ENCODE measurements around the gene ELAPOR1.
"Not testable (repeated sequence)": the region's sequence is repeated elsewhere in the genome, so short reads cannot be mapped to it uniquely, and the experiment has no call there.

ELAPOR1 gene

GRCh38 chr1:109136766-109137165 is 22.9 kb downstream of the ELAPOR1 start:
- ATAC-seq (replicated peaks): no peak
- Mint-ChIP-seq H3K4me3 (no peak overlapping the region), H3K9me3 (no peaks in the 10 kb centered on the region), H3K27me3 (no peaks in the 10 kb centered on the region), H3K36me3 (no peaks in the 10 kb centered on the region), H3K4me1 (peaks cover 17 to 19% of the 10 kb centered on the region in 2 donors), H3K27ac (no peak overlapping the region)
- DNase-seq: no peak

DNA sequence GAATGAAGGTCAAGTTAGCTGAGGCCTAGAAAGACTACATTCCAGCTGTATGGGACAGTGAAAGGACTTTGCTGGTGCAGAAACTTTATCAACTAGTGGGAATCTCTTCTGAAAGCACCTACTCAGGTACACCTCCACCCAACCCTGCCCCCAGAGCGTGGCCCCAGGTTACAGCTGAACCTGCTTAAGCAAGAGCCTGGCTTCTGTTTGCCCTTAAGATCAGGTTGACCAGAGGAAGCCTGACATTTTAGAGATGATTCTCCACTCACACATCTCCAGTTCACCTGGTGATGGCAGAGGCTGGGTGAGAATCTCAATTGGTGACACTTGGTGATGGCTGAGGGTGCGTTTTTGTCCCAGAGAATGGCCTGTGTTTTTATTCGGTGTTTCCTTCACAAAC is 24.0 kb downstream of the ELAPOR1 start:
- no peak overlapping the region for H3K27ac Mint-ChIP-seq
- H3K27me3 Mint-ChIP-seq: peaks cover 0 to 4% of the 10 kb centered on the region in 2 donors
- no peaks in the 10 kb centered on the region for H3K36me3 Mint-ChIP-seq
- DNase-seq (no peak), ATAC-seq (replicated peaks) (no peak)
- H3K9me3 Mint-ChIP-seq: no peaks in the 10 kb centered on the region
- H3K4me3 Mint-ChIP-seq: no peak overlapping the region
- peaks cover 17 to 18% of the 10 kb centered on the region in 2 donors for H3K4me1 Mint-ChIP-seq

DNA sequence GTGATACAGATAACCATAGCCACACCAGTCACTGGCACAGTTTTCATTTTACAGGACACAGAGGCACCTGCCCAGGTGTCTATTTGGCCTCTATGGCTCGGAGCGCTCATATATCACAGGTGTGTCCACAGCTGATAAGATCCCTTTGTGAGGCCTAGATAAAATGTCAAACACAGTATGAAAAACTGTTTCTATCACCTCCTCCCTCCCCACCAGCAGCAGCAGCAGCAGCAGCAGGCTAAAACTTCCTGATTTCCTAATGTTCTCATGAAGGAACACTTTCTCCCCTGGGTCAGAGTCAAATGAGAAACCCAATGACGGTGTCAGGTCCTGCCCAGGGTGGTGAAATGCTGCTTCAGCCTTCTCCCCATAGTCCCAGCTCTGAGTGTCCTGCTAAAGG is 24.4 kb downstream of the ELAPOR1 start:
- Mint-ChIP-seq H3K27me3 (peaks cover 0 to 4% of the 10 kb centered on the region in 2 donors), H3K4me1 (peaks cover 14 to 17% of the 10 kb centered on the region in 2 donors), H3K9me3 (no peaks in the 10 kb centered on the region), H3K4me3 (no peak overlapping the region), H3K27ac (no peak overlapping the region), H3K36me3 (no peaks in the 10 kb centered on the region)
- DNase-seq: no peak
- ATAC-seq (replicated peaks): no peak

DNA sequence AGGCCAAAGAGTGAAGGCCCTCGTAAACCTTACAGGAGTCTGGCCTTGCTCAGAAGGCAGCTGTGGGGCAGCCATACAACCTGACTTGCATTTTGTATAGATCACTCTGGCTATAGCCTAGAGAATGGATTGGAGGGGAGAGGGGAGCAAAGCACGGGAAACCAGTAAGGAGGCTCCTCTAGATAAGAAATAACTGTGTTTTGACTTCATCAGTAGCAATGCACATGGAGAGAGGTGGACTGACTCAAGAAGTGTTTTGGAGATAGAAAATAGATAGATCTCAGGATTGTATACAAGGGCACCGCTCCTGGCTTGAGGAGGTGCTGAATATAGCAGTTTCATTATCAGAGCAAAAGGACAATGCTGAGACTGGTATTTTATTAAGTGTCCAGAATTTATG is 26.5 kb downstream of the ELAPOR1 start:
- ATAC-seq (replicated peaks) (no peak), DNase-seq (no peak)
- H3K4me1 Mint-ChIP-seq: peaks cover 0 to 3% of the 10 kb centered on the region in 2 donors
- H3K27ac Mint-ChIP-seq: no peak overlapping the region
- H3K27me3 Mint-ChIP-seq: peaks cover 0 to 4% of the 10 kb centered on the region in 2 donors
- H3K4me3 Mint-ChIP-seq: no peak overlapping the region
- H3K9me3 Mint-ChIP-seq: no peaks in the 10 kb centered on the region
- no peaks in the 10 kb centered on the region for H3K36me3 Mint-ChIP-seq

DNA sequence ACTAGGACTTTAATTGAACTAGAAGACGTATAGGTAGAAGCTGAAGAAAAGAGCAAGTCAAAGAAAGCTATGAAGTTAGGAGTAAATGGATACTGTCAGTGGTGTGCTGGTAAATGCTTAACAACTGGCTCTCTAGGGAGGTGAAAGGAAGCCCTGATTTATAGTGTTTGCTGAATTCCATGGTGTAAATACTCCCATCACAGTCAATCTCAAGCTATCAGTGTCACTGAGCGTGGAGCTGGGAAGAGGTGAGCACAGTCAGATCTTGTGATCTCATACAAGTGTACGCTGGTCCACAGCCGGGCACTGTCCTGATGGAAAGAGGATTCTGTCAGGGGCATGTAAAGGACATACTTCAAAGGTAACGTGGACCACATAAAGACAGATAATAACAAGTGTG is 28.3 kb downstream of the ELAPOR1 start:
- Mint-ChIP-seq H3K4me1 (no peaks in the 10 kb centered on the region), H3K27me3 (peaks cover 0 to 4% of the 10 kb centered on the region in 2 donors), H3K27ac (no peak overlapping the region), H3K36me3 (no peaks in the 10 kb centered on the region), H3K4me3 (no peak overlapping the region), H3K9me3 (no peaks in the 10 kb centered on the region)
- no peak for DNase-seq
- no peak for ATAC-seq (replicated peaks)

DNA sequence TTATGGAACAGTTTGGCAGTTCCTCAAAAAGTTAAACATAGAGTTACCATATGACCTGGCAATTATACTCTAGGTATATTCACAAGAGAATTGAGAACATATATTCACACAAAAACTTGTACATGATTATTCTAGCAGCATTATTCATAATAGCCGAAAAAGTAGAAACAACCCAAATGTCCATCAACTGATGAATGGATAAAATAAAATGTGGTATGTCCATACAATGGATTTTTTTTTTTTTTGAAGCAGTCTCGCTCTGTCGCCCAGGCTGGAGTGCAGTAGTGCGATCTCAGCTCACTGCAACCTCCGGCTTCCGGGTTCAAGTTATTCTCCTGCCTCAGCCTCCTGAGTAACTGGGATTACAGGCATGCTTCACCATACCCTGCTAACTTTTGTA is 28.8 kb downstream of the ELAPOR1 start:
- ATAC-seq (replicated peaks); H3K4me3 Mint-ChIP-seq: not testable (repeated sequence)

GRCh38 chr1:109148987-109149561 is 35.2 kb downstream of the ELAPOR1 start:
- Mint-ChIP-seq H3K4me1 (no peaks in the 10 kb centered on the region), H3K4me3 (no peak overlapping the region), H3K27ac (no peak overlapping the region), H3K36me3 (no peaks in the 10 kb centered on the region), H3K9me3 (no peaks in the 10 kb centered on the region), H3K27me3 (no peaks in the 10 kb centered on the region)
- no peak for DNase-seq
- no peak for ATAC-seq (replicated peaks)

More for the DNA sequence above, 28.8 kb downstream of the ELAPOR1 start:
- H3K9me3 Mint-ChIP-seq, DNase-seq, H3K27me3 Mint-ChIP-seq, H3K27ac Mint-ChIP-seq, H3K36me3 Mint-ChIP-seq, H3K4me1 Mint-ChIP-seq: not testable (repeated sequence)

- Mint-ChIP-seq H3K27me3 (no peaks in the 10 kb centered on the region), H3K36me3 (no peaks in the 10 kb centered on the region), H3K9me3 (no peaks in the 10 kb centered on the region), H3K4me3 (no peak overlapping the region), H3K4me1 (peaks cover 6 to 7% of the 10 kb centered on the region in 2 donors), H3K27ac (no peak overlapping the region)
- DNase-seq: no peak
- no peak for ATAC-seq (replicated peaks)
These were observed 36.1 kb downstream of the ELAPOR1 start for GRCh38 chr1:109149874-109150601.

DNA sequence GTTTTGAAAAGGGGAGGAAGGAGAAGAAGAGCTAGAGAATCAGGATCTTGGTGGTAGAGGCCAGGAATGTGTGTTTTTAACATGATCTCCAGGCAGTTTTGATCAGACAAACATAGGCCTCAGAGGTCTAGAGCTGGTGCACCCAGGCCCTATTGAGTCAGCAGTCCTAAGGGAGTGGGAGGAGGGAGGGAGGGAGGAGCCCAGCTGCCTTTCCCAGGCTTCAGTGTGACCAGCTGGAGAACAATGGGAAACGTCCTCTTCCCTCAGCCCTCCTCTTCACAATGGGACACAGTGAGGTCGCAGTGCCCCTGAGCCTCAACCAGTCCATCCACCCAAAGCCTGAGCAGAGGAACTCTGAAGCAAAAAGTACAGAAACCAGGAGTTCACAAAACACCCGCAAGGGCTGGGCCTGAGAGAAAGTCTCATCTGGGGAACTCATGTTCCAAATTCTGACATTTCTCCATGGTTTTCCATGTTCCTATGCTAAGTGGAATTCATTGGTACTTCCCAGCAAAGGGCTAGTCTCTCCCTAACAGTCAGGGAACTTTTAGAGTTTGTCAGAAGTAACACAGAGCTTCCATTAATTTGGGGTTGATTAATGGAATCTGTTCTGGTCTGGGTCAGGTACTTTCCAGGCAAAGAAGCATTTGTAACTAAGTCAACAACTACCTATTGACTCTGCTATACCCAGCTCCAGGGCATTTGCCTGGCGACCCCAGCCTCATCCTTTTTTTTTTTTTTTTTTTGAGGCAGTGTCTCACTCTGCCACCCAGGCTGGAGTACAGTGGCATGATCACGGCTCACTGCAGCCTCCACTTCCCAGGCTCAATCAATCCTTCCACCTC is 37.5 kb downstream of the ELAPOR1 start:
- H3K36me3 Mint-ChIP-seq: no peaks in the 10 kb centered on the region
- no peak for ATAC-seq (replicated peaks)
- H3K9me3 Mint-ChIP-seq: no peaks in the 10 kb centered on the region
- DNase-seq: no peak
- H3K4me1 Mint-ChIP-seq: peaks cover 6 to 7% of the 10 kb centered on the region in 2 donors
- H3K4me3 Mint-ChIP-seq: no peak overlapping the region
- no peak overlapping the region for H3K27ac Mint-ChIP-seq
- H3K27me3 Mint-ChIP-seq: no peaks in the 10 kb centered on the region

DNA sequence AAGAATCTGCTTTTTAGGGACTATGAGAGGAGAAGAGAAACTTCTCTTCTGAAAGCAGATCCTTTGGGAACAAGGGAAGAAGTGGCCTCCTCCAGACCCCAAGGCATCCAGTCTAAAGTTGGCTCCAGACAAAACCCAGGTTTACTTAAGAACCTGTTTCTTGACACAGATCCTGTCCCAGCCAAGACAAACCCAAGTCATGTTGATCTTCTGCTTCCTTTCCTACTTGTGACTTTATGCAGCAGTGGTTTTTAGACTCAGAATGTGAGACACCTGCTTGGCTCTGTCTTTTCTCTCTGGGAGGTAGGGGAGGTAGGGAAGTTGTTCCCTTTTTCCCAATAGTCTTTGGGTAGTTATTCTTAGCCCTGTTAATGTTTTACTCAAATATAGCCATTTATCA is 38.3 kb downstream of the ELAPOR1 start:
- no peak for ATAC-seq (replicated peaks)
- peaks cover 6 to 7% of the 10 kb centered on the region in 2 donors for H3K4me1 Mint-ChIP-seq
- H3K4me3 Mint-ChIP-seq: no peak overlapping the region
- DNase-seq: no peak
- H3K36me3 Mint-ChIP-seq: no peaks in the 10 kb centered on the region
- no peaks in the 10 kb centered on the region for H3K27me3 Mint-ChIP-seq
- no peaks in the 10 kb centered on the region for H3K9me3 Mint-ChIP-seq
- H3K27ac Mint-ChIP-seq: no peak overlapping the region

GRCh38 chr1:109156916-109157385 is 43.0 kb downstream of the ELAPOR1 start:
- Mint-ChIP-seq H3K9me3 (no peaks in the 10 kb centered on the region), H3K36me3 (no peaks in the 10 kb centered on the region), H3K4me1 (peaks cover 8 to 10% of the 10 kb centered on the region in 2 donors), H3K4me3 (no peak overlapping the region), H3K27me3 (peaks cover 3 to 6% of the 10 kb centered on the region in 2 donors), H3K27ac (no peak overlapping the region)
- DNase-seq (no peak), ATAC-seq (replicated peaks) (no peak)

DNA sequence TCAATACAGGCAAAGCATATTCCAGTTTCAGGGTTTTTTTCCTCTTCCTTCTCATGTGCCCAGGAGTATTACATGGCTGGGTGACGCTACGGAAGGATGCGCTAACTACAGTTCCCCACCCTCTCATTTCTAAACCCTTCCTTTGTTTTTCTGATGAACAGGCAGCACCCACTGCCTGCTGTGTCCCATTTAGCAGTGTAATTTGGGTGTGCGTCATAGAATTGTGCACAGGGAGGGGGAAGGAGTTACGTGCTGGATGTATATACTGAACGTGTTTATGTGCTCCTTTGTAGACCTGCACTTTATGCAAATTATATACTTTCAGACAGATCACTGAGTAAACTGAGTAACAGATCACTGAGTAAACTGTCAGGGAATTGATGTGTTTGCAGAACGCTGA is 44.5 kb downstream of the ELAPOR1 start:
- DNase-seq (no peak), ATAC-seq (replicated peaks) (no peak)
- Mint-ChIP-seq H3K4me3 (no peak overlapping the region), H3K36me3 (no peaks in the 10 kb centered on the region), H3K27me3 (peaks cover 6 to 8% of the 10 kb centered on the region in 2 donors), H3K9me3 (no peaks in the 10 kb centered on the region), H3K27ac (no peak overlapping the region), H3K4me1 (peaks cover 13 to 15% of the 10 kb centered on the region in 2 donors)

- no peaks in the 10 kb centered on the region for H3K36me3 Mint-ChIP-seq
- peaks cover 6 to 8% of the 10 kb centered on the region in 2 donors for H3K27me3 Mint-ChIP-seq
- H3K27ac Mint-ChIP-seq: no peak overlapping the region
- H3K4me3 Mint-ChIP-seq: no peak overlapping the region
- H3K4me1 Mint-ChIP-seq: peaks cover 13 to 16% of the 10 kb centered on the region in 2 donors
- no peaks in the 10 kb centered on the region for H3K9me3 Mint-ChIP-seq
- DNase-seq (no peak), ATAC-seq (replicated peaks) (no peak)
These were observed 45.4 kb downstream of the ELAPOR1 start for GRCh38 chr1:109159326-109159725.

GRCh38 chr1:109160071-109160840 is 46.3 kb downstream of the ELAPOR1 start:
- Mint-ChIP-seq H3K4me1 (peaks cover 8 to 10% of the 10 kb centered on the region in 2 donors), H3K9me3 (no peaks in the 10 kb centered on the region), H3K27ac (no peak overlapping the region), H3K27me3 (peaks cover 6 to 8% of the 10 kb centered on the region in 2 donors), H3K36me3 (no peaks in the 10 kb centered on the region), H3K4me3 (no peak overlapping the region)
- DNase-seq (no peak), ATAC-seq (replicated peaks) (no peak)

All from stimulated activated naive B cell treated with anti-CD40 and anti-IgM and Interleukin-4, amounts not matched to agents 10 μg/mL and 1 μg/mL and 100 μg/mL, for 72 hours (primary cell).